GM19099 (cell line): Measurements from ENCODE around the gene TNRC6B.

Experiments
- POLR2A ChIP-seq: IDR thresholded peaks from 3 replicates; pipeline ENCODE4 v1.6.1; 2011; ENCODE audit warnings: low read depth; ENCODE audit not compliant: insufficient read length; ENCODE audit errors: extremely low read depth

TNRC6B gene

DNA sequence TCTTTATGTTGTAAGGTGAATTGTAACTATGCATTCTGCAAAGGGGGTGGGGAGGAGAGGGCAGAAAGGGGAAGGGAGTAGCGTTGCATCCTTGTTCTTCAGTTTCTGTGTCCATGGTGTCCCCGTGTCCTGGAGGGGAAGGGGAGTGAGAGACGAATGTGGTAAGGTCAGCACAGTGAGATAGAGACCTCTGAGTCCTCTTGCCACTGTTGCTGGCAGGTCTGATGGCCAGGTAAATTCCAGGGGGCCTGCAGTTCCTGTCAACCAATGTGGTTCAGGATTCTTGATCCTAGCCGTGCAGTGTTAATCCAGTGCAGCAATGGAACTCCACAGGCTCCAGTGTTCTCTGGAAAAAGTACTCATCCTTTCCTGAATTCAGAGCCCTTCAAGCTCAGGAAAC, 154.0 kb downstream of the TNRC6B start:
- TF ChIP-seq POLR2A: no peak

GRCh38 chr22:40332319-40332781, 154.6 kb downstream of the TNRC6B start:
- TF ChIP-seq POLR2A: no peak

DNA sequence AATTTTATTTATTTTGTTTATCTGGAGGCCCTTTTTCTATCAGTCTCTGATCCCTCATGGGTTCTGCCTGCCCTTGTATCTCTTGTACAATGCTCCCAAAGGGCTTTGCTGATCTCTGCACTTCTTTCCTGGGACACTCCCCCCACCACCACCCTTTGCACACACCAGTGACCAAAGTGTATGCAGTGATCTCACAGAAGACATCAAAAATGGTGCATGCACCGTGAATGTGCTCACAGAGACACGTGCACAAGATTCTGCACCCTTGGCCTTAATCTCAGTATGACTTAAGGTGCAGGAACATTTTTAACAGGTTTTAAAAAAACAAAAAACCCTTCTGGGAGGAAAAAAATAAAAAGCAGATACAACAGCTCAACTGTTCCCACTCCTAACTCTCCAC, 156.3 kb downstream of the TNRC6B start:
- no peak for TF ChIP-seq POLR2A

DNA sequence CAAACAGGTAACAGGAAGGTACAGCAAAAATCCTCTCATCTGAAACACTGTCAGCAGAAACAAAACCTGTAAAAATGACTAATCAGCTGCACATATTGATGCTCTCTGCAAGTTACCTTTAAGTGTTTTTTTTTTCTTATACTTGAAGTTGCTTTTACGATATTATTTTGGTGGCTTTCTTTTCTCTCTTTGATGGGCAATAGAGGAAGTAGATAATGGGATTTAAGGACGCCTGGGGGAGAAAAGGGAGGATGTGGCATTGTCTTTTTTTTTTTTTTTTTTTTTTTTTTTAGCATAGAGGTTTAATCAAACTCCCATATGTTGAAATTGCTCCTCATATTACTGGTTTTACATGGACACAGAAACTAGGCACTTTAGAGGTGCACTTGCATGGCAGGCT, 157.2 kb downstream of the TNRC6B start:
- no peak for TF ChIP-seq POLR2A

GRCh38 chr22:40335358-40335757, 157.6 kb downstream of the TNRC6B start:
- TF ChIP-seq POLR2A: no peak

GRCh38 chr22:40340044-40340443, 162.3 kb downstream of the TNRC6B start:
- TF ChIP-seq POLR2A: no peak

GRCh38 chr22:40341604-40342003, 163.9 kb downstream of the TNRC6B start:
- no peak for TF ChIP-seq POLR2A

DNA sequence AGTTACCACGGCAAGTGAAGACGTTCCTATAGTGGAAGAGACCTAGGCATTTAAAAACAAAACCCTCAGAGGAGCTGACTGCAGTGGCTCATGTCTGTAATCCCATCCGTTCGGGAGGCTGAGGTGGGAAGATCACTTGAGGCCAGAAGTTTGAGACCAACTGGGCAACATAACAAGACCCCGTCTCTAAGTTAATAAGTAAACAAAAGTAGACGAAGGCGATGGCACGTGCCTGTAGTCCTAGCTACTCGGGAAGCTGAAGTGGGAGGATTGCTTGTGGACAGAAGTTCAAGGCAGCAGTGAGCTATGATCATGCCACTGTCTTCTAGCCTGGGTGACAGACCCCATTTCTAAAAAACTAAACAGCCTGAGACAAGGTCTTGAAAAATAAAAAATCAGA, 164.8 kb downstream of the TNRC6B start:
- no peak for TF ChIP-seq POLR2A

GRCh38 chr22:40345271-40345670, 167.5 kb downstream of the TNRC6B start:
- TF ChIP-seq POLR2A: no peak

GRCh38 chr22:40345815-40346184, 168.1 kb downstream of the TNRC6B start:
- no peak for TF ChIP-seq POLR2A

- TF ChIP-seq POLR2A: no peak
Measured at GRCh38 chr22:40346185-40347118, 168.7 kb downstream of the TNRC6B start, which contains the start of gene ADSL. Gene ADSL, plus strand, starts transcription at chr22:40346500. Its CDS starts 59 bp downstream, at chr22:40346559.

DNA sequence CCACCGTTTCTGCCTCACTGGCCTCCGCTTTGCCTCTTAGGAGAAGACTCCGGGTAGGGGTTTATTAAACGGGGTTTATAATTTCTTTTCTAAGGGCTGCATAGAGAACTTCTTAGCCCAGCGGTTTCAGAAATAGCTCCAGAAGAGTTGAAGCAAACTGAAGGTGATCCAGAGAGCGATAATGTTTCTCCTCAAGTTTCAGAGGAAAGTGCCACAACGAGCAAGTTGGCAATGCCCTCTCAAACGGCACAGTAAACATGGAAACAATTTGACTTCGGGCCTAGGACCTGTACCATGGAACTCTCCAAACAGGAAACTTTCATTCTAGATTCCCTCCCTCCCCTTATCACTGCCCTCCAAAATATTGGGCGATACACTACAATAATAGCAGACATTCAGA, 169.6 kb downstream of the TNRC6B start:
- no peak for TF ChIP-seq POLR2A

GRCh38 chr22:40348025-40348658, 170.4 kb downstream of the TNRC6B start:
- no peak for TF ChIP-seq POLR2A

GRCh38 chr22:40352763-40353162, 175.0 kb downstream of the TNRC6B start:
- no peak for TF ChIP-seq POLR2A

GRCh38 chr22:40361100-40361499, 183.4 kb downstream of the TNRC6B start:
- TF ChIP-seq POLR2A: no peak

DNA sequence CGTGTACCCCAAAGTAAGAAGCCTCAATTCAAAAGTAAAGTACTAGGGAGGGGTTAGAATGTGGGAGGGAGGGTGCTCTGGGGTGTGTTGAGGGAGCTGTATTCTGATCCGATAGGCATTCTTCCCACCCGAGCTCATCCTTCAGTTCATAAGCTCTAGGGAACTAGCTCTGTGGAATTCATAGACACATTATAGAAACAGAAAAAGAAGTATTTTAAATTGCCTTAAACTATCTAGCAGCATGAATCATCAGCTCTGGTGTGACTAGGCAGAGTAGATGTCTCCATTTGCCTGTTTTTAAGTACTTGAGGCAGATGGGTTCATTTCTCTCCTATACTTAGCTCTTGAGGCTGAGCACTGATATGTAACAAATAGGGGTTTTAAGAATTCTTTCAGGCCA, 185.3 kb downstream of the TNRC6B start:
- TF ChIP-seq POLR2A: no peak
